ENCODE results near the gene FAM98A. TPM values are rescaled to one million over a fixed set of nuclear protein-coding genes. Genes with fewer than 3 reads are reported as not detected.

The FAM98A gene
- total RNA-seq, 1 experiment from 2014 or later, result 91.1 TPM

- peaks cover 5% of the 10 kb centered on the region; the same call in 1 of the 2 replicates for H3K36me3 Mint-ChIP-seq
- POLR2A ChIA-PET, result no interaction called here
Measured at GRCh38 chr2:33559328-33559727, 39.8 kb downstream of the FAM98A start.

DNA sequence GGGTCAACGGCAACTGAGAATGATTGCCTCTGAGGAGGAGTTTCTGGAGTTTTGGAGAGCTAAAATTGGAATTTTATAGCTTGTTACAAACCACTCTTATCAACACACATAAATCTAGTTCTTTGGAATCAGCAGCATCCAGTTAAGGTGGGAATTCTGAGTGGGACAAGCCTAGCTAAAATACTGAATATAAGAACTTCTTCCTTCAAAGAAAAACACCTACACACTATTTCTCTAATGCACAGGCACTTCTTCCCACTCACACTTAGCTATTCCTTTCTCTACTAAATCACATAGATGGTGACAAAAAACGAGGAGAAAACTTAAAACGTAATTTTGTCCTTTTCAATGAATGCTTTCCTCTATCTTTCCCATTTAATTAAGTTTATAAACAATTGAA, 43.4 kb downstream of the FAM98A start:
- CTCF ChIA-PET, result interaction anchor here (0.9 to 2.0 kb wide), 10 partner anchors 10 to 175 kb away, joined by 3 to 6 read pairs (median 4); partner anchors contain the start of genes FAM98A and RASGRP3

More at GRCh38 chr2:33559328-33559727, 39.8 kb downstream of the FAM98A start:
- no peak for TF ChIP-seq ATF2 (CRISPR knock-in tag; IDR thresholded peaks at IDR 0.05; ENCODE audit: borderline replicate concordance, low read depth)
- TF ChIP-seq, protein P1, sequence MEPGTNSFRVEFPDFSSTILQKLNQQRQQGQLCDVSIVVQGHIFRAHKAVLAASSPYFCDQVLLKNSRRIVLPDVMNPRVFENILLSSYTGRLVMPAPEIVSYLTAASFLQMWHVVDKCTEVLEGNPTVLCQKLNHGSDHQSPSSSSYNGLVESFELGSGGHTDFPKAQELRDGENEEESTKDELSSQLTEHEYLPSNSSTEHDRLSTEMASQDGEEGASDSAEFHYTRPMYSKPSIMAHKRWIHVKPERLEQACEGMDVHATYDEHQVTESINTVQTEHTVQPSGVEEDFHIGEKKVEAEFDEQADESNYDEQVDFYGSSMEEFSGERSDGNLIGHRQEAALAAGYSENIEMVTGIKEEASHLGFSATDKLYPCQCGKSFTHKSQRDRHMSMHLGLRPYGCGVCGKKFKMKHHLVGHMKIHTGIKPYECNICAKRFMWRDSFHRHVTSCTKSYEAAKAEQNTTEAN (CRISPR knock-in tag; IDR thresholded peaks at IDR 0.05), result no peak
- peaks cover 14% of the 10 kb centered on the region for H3K4me1 Mint-ChIP-seq
- no peak overlapping the region for H3K4me3 Mint-ChIP-seq
- DNase-seq (ENCODE audit: low spot score), result no peak
- ATAC-seq, result no peak
- no peaks in the 10 kb centered on the region for H3K9me3 Mint-ChIP-seq
- CTCF ChIA-PET, result no interaction called here
- H3K27ac Mint-ChIP-seq, result no peak overlapping the region
- H3K27me3 Mint-ChIP-seq (ENCODE audit: low read depth), result no peaks in the 10 kb centered on the region

More for the DNA sequence above, 43.4 kb downstream of the FAM98A start:
- H3K36me3 Mint-ChIP-seq, result 0 out of 2 replicates have a peak, but pooled peaks cover 5% of the 10 kb centered on the region
- H3K9me3 Mint-ChIP-seq, result peaks cover 3% of the 10 kb centered on the region; the same call in 1 of the 2 replicates
- H3K4me1 Mint-ChIP-seq, result peaks cover 24% of the 10 kb centered on the region
- TF ChIP-seq ZSCAN18 (CRISPR knock-in tag; IDR thresholded peaks at IDR 0.05), result no peak
- TF ChIP-seq NR2C2 (CRISPR knock-in tag; IDR thresholded peaks at IDR 0.05), result no peak
- TF ChIP-seq GABPB1 (CRISPR knock-in tag; IDR thresholded peaks at IDR 0.05), result no peak
- no peak for TF ChIP-seq ZNF532 (CRISPR knock-in tag; IDR thresholded peaks at IDR 0.05; ENCODE audit: borderline replicate concordance)
- no peak for TF ChIP-seq ESRRA (CRISPR knock-in tag; IDR thresholded peaks at IDR 0.05; ENCODE audit: borderline replicate concordance)
- TF ChIP-seq RORB (CRISPR knock-in tag; IDR thresholded peaks at IDR 0.05), result no peak
- TF ChIP-seq TCF7 (CRISPR knock-in tag; IDR thresholded peaks at IDR 0.05; ENCODE audit: low read depth), result no peak
- TF ChIP-seq SMAD3 (CRISPR knock-in tag; IDR thresholded peaks at IDR 0.05; ENCODE audit: borderline replicate concordance), result no peak
- TF ChIP-seq FOXP1 (CRISPR knock-in tag; IDR thresholded peaks at IDR 0.05; ENCODE audit: borderline replicate concordance), result no peak
- TF ChIP-seq TP53 (CRISPR knock-in tag; IDR thresholded peaks at IDR 0.05), result no peak
- TF ChIP-seq OVOL2 (CRISPR knock-in tag; IDR thresholded peaks at IDR 0.05; ENCODE audit: borderline replicate concordance), result no peak
- no peak for TF ChIP-seq HMGXB4 (CRISPR knock-in tag; IDR thresholded peaks at IDR 0.05)
- no peak for TF ChIP-seq ELF4 (CRISPR knock-in tag; IDR thresholded peaks at IDR 0.05; ENCODE audit: low read depth)
- TF ChIP-seq CREM (CRISPR knock-in tag; IDR thresholded peaks at IDR 0.05), result no peak
- TF ChIP-seq ZNF423 (CRISPR knock-in tag; IDR thresholded peaks at IDR 0.05), result no peak
- TF ChIP-seq, protein P2, sequence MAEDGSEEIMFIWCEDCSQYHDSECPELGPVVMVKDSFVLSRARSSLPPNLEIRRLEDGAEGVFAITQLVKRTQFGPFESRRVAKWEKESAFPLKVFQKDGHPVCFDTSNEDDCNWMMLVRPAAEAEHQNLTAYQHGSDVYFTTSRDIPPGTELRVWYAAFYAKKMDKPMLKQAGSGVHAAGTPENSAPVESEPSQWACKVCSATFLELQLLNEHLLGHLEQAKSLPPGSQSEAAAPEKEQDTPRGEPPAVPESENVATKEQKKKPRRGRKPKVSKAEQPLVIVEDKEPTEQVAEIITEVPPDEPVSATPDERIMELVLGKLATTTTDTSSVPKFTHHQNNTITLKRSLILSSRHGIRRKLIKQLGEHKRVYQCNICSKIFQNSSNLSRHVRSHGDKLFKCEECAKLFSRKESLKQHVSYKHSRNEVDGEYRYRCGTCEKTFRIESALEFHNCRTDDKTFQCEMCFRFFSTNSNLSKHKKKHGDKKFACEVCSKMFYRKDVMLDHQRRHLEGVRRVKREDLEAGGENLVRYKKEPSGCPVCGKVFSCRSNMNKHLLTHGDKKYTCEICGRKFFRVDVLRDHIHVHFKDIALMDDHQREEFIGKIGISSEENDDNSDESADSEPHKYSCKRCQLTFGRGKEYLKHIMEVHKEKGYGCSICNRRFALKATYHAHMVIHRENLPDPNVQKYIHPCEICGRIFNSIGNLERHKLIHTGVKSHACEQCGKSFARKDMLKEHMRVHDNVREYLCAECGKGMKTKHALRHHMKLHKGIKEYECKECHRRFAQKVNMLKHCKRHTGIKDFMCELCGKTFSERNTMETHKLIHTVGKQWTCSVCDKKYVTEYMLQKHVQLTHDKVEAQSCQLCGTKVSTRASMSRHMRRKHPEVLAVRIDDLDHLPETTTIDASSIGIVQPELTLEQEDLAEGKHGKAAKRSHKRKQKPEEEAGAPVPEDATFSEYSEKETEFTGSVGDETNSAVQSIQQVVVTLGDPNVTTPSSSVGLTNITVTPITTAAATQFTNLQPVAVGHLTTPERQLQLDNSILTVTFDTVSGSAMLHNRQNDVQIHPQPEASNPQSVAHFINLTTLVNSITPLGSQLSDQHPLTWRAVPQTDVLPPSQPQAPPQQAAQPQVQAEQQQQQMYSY (CRISPR knock-in tag; IDR thresholded peaks at IDR 0.05), result no peak
- TF ChIP-seq CREB1 (CRISPR knock-in tag; IDR thresholded peaks at IDR 0.05), result no peak
- no peak for TF ChIP-seq ZNF396 (CRISPR knock-in tag; IDR thresholded peaks at IDR 0.05; ENCODE audit: borderline replicate concordance)
- H3K27me3 Mint-ChIP-seq (ENCODE audit: low read depth), result no peaks in the 10 kb centered on the region
- no peak overlapping the region for H3K4me3 Mint-ChIP-seq
- H3K27ac Mint-ChIP-seq, result peak overlapping the region; percentile 84; the same call in 1 of the 2 replicates
- POLR2A ChIA-PET, result no interaction called here
- no peak for DNase-seq (ENCODE audit: low spot score)
- ATAC-seq, result no peak

All from WTC11 (cell line).